Caco-2 (cell line): ENCODE data around the gene METTL26. TPM values are rescaled to one million over a fixed set of nuclear protein-coding genes. Genes with fewer than 3 reads are reported as not detected.
A peak's percentile ranks its signal among the peaks of the same experiment; 100 is the strongest.

Source experiments
- BruUV-seq: library from RNA; stranded (reverse); fragments of 400-500 nt; replicated peaks from 2 replicates; lab custom pipeline; 2021; lab: Mats Ljungman, UMichigan
- CTCF ChIA-PET: fragments of 300-600 bp; sonication (Branson Sonifier 250); formaldehyde crosslinking; loops from one replicate; lab custom pipeline; 2022; ENCODE audit warnings: antibody characterized with exemption; lab: Charles Lee
- POLR2A ChIA-PET: fragments of 300-600 bp; sonication (Branson Sonifier 250); formaldehyde crosslinking; loops from one replicate; lab custom pipeline; 2022; ENCODE audit warnings: antibody characterized with exemption; lab: Charles Lee
- DNase-seq, 2 experiments: peaks; one replicate each; pipeline versions ENCODE4 v3.0.0 to v3.0.0-alpha.2; 2020 to 2022
- H3K27me3 ChIP-seq: replicated peaks from 2 replicates; pipeline ENCODE4 v1.6.0; 2011; ENCODE audit warnings: low read length; ENCODE audit not compliant: control insufficient read depth, insufficient read depth
- H3K36me3 ChIP-seq: 2 replicates; pipeline ENCODE4 v1.5.1; 2011; ENCODE audit warnings: low read length; ENCODE audit not compliant: control insufficient read depth, insufficient read depth
- H3K4me1 ChIP-seq: fragments of 250-450 bp; sonication (Bioruptor Pico); 2 replicates; pipeline ENCODE4 v1.5.1; 2020; ENCODE audit warnings: mild to moderate bottlenecking
- H3K4me3 ChIP-seq: 2 replicates; pipeline ENCODE4 v1.5.1; 2011; ENCODE audit warnings: low read depth, mild to moderate bottlenecking, control low read depth, low read length
- H3K9me3 ChIP-seq: fragments of 250-450 bp; sonication (Bioruptor Pico); 2 replicates; pipeline ENCODE4 v1.5.1; 2020; ENCODE audit warnings: mild to moderate bottlenecking, moderate library complexity
- H3K27ac Mint-ChIP-seq: one replicate; pipeline ENCODE4 v1.8.0; 2022; ENCODE audit warnings: mixed read lengths; ENCODE audit not compliant: unreplicated experiment
- H3K27me3 Mint-ChIP-seq: one replicate; pipeline ENCODE4 v1.8.0; 2022; ENCODE audit warnings: mixed read lengths; ENCODE audit not compliant: insufficient read depth, unreplicated experiment
- H3K36me3 Mint-ChIP-seq: one replicate; pipeline ENCODE4 v1.8.0; 2022; ENCODE audit warnings: mild to moderate bottlenecking, mixed read lengths; ENCODE audit not compliant: insufficient read depth, unreplicated experiment
- H3K4me1 Mint-ChIP-seq: one replicate; pipeline ENCODE4 v1.8.0; 2022; ENCODE audit warnings: low read depth, mixed read lengths; ENCODE audit not compliant: unreplicated experiment
- H3K4me3 Mint-ChIP-seq: one replicate; pipeline ENCODE4 v1.8.0; 2022; ENCODE audit warnings: mild to moderate bottlenecking, moderate library complexity, mixed read lengths; ENCODE audit not compliant: unreplicated experiment
- H3K9me3 Mint-ChIP-seq: one replicate; pipeline ENCODE4 v1.8.0; 2022; ENCODE audit warnings: mixed read lengths; ENCODE audit not compliant: unreplicated experiment
- intact Hi-C: fragments of 100-400 bp; cut with micrococcal nuclease; formaldehyde crosslinking; loops from one replicate; pipeline ENCODE4 v1.10.0; 2022; ENCODE audit not compliant: unreplicated experiment
- total RNA-seq: library from RNA; stranded (reverse); gene quantifications from 2 replicates; pipeline ENCODE4 v1.2.3, GENCODE V29; 2022
- TF ChIP-seq, protein P1 (sequence below), 2 experiments: fragments of 200-600 bp in 1 of 2; IDR thresholded peaks; 1 replicate in 1 of 2; 2 replicates in 1 of 2; pipeline versions ENCODE4 v1.5.1 to v1.8.0; 2011 to 2022; ENCODE audit warnings: antibody characterized with exemption in 1 of 2, control low read depth in 1 of 2, inconsistent platforms in 1 of 2, low read depth in 1 of 2, low read length in 1 of 2, mild to moderate bottlenecking in 1 of 2, moderate library complexity in 1 of 2; ENCODE audit not compliant: insufficient read depth in 1 of 2, severe bottlenecking in 1 of 2, unreplicated experiment in 1 of 2

The METTL26 gene
- total RNA-seq, 1 experiment from 2014 or later: 67.4 TPM

DNA sequence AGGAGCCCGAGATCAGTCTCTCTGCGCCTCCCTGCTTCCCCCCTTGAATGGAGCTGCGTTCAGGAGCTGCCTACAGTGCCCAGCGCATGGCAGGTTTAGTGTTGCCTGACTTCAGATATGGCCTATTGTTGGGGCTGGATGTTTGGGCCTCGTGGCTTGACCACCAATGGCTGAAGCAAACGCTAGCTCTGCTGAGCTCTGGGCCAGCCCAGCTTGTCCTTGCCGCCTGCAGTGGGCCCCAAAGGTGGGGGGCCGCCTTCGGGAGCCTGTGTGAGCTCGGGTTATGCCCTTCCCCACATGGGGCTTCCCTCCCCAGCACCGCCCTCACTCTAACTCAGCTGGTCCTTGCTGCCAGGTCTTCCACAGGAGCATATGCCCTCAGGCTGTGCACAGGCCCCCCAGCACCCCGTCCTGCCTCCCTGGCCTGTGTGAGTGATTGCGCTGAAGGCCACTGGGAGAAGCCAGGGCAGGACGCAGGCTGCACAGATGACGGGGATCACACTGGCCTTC lies 2.0 kb upstream of the METTL26 start:
- Histone ChIP-seq H3K36me3 (no peaks in the 10 kb centered on the region), H3K4me1 (peaks cover 14% of the 10 kb centered on the region), H3K27me3 (no peaks in the 10 kb centered on the region), H3K9me3 (no peaks in the 10 kb centered on the region), H3K4me3 (no peak overlapping the region)
- peak overlapping the region; percentile 93 for H3K4me3 Mint-ChIP-seq
- H3K4me1 Mint-ChIP-seq: no peaks in the 10 kb centered on the region
- POLR2A ChIA-PET: no interaction called here
- intact Hi-C loops: no loop called here
- no peaks in the 10 kb centered on the region for H3K27me3 Mint-ChIP-seq
- no peaks in the 10 kb centered on the region for H3K9me3 Mint-ChIP-seq
- no peak overlapping the region for H3K27ac Mint-ChIP-seq
- BruUV-seq: no TSS peak
- TF ChIP-seq, protein P1, sequence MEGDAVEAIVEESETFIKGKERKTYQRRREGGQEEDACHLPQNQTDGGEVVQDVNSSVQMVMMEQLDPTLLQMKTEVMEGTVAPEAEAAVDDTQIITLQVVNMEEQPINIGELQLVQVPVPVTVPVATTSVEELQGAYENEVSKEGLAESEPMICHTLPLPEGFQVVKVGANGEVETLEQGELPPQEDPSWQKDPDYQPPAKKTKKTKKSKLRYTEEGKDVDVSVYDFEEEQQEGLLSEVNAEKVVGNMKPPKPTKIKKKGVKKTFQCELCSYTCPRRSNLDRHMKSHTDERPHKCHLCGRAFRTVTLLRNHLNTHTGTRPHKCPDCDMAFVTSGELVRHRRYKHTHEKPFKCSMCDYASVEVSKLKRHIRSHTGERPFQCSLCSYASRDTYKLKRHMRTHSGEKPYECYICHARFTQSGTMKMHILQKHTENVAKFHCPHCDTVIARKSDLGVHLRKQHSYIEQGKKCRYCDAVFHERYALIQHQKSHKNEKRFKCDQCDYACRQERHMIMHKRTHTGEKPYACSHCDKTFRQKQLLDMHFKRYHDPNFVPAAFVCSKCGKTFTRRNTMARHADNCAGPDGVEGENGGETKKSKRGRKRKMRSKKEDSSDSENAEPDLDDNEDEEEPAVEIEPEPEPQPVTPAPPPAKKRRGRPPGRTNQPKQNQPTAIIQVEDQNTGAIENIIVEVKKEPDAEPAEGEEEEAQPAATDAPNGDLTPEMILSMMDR (IDR thresholded peaks at IDR 0.05; ENCODE audit: insufficient read depth in 1 of 2, low read depth in 1 of 2, low read length in 1 of 2, severe bottlenecking in 1 of 2, unreplicated experiment in 1 of 2): no peak
- CTCF ChIA-PET: no interaction called here
- peaks cover 14% of the 10 kb centered on the region for H3K36me3 Mint-ChIP-seq
- DNase-seq: no peak

DNA sequence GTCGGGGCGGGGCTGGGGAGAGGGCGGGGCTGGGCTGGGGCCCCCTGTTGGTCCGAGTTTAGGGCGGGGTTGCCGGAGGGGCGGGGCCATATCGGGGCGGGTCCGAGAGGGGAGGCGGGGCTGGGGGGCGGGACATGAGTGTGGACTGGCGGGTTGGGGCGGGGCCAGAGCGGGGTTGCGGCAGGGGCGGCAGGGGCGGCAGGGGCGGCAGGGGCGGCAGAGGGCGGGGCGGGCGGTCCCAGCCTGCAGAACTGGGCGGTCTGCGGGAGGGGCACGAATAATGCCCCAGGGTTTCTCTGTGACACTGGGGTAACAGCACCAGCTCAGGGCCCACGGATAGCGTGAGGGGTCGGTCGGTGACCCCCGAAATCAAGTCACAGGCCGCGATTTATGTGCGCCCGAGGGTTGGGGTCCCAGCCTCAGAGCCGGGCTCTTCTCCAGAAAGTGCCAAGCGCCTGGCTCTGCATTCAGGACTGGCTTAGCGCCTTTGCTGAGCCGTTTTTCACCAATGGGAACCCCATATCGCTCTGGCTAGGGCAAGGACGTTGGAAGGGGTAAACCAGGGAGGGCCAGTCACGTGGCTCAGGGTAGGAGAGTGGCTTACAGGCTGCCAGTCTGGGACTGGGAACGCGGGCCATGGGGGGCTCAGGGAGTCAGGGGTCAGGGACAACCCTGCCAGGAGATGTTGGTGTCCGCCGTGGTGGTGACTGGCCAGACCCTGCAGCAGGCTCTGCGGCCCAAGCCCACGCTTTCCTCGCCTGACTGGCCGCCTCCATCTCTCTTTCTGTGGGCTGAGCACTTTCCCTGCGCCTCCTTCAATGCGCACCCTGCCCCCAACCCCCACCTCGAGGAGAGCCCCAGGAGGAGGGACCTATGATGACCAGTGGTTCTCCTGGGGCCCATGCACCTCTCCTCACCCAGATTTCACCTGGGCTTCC lies 1.2 kb upstream of the METTL26 start:
- H3K4me3 ChIP-seq: peak overlapping the region; percentile 73
- H3K4me1 Mint-ChIP-seq: no peaks in the 10 kb centered on the region
- H3K9me3 ChIP-seq: no peaks in the 10 kb centered on the region
- H3K36me3 Mint-ChIP-seq: peaks cover 14% of the 10 kb centered on the region
- DNase-seq: peak; percentile 84 to 90
- no TSS peak for BruUV-seq
- no peaks in the 10 kb centered on the region for H3K27me3 Mint-ChIP-seq
- ChIA-PET POLR2A (no interaction called here), CTCF (interaction anchor here (0.9 to 1.3 kb wide), 2 partner anchors 47 to 110 kb away, joined by 4 to 5 read pairs; partner anchors contain the start of gene CAPN15)
- no peaks in the 10 kb centered on the region for H3K9me3 Mint-ChIP-seq
- H3K36me3 ChIP-seq: no peaks in the 10 kb centered on the region
- peak overlapping the region; percentile 93 for H3K4me3 Mint-ChIP-seq
- peaks cover 10% of the 10 kb centered on the region for H3K4me1 ChIP-seq
- TF ChIP-seq, protein P1 (IDR thresholded peaks at IDR 0.05; ENCODE audit: insufficient read depth in 1 of 2, low read depth in 1 of 2, low read length in 1 of 2, severe bottlenecking in 1 of 2, unreplicated experiment in 1 of 2): no peak
- intact Hi-C loops: loop anchor here (2.0 kb wide), 1 partner anchor 49 kb away; no protein-coding TSS in a partner anchor
- H3K27me3 ChIP-seq: no peaks in the 10 kb centered on the region
- H3K27ac Mint-ChIP-seq: peak overlapping the region; percentile 98

DNA sequence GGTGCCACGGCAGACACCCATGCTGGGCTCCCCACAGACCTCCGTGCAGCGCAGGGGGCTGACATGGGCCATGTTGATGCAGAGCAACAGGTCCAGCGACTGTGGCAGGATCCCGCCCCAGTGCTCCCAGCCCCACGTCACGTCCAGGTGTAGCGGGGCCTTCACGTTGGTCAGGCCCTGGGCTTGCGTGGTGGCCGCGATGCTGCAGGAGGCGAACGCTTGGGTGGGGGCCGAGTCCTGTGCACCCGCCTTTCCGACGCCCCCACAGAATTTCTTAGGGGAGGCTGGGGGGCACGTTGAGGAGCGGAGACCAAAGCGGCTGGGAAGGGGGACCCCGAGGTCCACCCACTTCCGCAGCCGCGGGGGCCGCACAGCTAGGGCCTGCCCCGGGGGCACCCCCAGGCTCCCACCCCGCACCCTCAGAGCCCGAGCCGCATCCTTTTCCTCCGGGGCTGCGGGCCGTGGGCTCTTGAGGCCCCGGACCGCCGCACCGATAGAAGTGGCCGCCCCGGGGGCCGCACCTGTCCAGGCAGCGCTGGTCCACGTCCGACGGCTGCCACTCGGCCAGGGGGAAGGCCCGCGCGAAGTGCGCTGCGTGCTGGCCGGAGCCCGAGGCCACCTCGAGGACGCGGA lies 416 bp downstream of the METTL26 start:
- BruUV-seq: no TSS peak
- intact Hi-C loops: loop anchor here (2.0 kb wide), 1 partner anchor 47 kb away; no protein-coding TSS in a partner anchor
- CTCF ChIA-PET: interaction anchor here (1.3 kb wide), 1 partner anchor 109 kb away, joined by 5 read pairs; the partner anchor contains the start of gene CAPN15

More for the DNA sequence above, 416 bp downstream of the METTL26 start:
- Histone ChIP-seq H3K4me3 (peak overlapping the region; percentile 73), H3K36me3 (no peaks in the 10 kb centered on the region), H3K27me3 (no peaks in the 10 kb centered on the region), H3K4me1 (peaks cover 10% of the 10 kb centered on the region), H3K9me3 (no peaks in the 10 kb centered on the region)
- POLR2A ChIA-PET: interaction anchor here (0.8 to 1.1 kb wide), 3 partner anchors 13 to 234 kb away, joined by 3 to 5 read pairs (median 4); partner anchors contain the start of genes DECR2 and WDR90
- Mint-ChIP-seq H3K4me3 (peak overlapping the region; percentile 93), H3K9me3 (no peaks in the 10 kb centered on the region), H3K4me1 (no peaks in the 10 kb centered on the region), H3K36me3 (peaks cover 19% of the 10 kb centered on the region), H3K27me3 (no peaks in the 10 kb centered on the region), H3K27ac (no peak overlapping the region)
- TF ChIP-seq, protein P1 (IDR thresholded peaks at IDR 0.05; ENCODE audit: insufficient read depth in 1 of 2, low read depth in 1 of 2, low read length in 1 of 2, severe bottlenecking in 1 of 2, unreplicated experiment in 1 of 2): no peak
- peak in 1 of 2 experiments; percentile 28 for DNase-seq
